Inflammatory macrophage (primary cell): ENCODE results near the gene RBM17.
"Not testable (repeated sequence)": the region's sequence is repeated elsewhere in the genome, so short reads cannot be mapped to it uniquely, and the experiment has no call there.

Source experiments
- DNase-seq, 2 donors: peaks; one replicate each; pipeline ENCODE4 v3.0.0-alpha.2; 2020 to 2022
- total RNA-seq, 18 experiments: gene quantifications; one replicate each; lab custom pipeline; 2026; ENCODE audit warnings: mixed read lengths in 6 of 18, inconsistent platforms in 2 of 18; lab: John Stamatoyannopoulos, UW

RBM17 gene, protein sequence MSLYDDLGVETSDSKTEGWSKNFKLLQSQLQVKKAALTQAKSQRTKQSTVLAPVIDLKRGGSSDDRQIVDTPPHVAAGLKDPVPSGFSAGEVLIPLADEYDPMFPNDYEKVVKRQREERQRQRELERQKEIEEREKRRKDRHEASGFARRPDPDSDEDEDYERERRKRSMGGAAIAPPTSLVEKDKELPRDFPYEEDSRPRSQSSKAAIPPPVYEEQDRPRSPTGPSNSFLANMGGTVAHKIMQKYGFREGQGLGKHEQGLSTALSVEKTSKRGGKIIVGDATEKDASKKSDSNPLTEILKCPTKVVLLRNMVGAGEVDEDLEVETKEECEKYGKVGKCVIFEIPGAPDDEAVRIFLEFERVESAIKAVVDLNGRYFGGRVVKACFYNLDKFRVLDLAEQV
- 18.6 to 99.8 (median 54.4) reads per million in 18 experiments for total RNA-seq

DNA sequence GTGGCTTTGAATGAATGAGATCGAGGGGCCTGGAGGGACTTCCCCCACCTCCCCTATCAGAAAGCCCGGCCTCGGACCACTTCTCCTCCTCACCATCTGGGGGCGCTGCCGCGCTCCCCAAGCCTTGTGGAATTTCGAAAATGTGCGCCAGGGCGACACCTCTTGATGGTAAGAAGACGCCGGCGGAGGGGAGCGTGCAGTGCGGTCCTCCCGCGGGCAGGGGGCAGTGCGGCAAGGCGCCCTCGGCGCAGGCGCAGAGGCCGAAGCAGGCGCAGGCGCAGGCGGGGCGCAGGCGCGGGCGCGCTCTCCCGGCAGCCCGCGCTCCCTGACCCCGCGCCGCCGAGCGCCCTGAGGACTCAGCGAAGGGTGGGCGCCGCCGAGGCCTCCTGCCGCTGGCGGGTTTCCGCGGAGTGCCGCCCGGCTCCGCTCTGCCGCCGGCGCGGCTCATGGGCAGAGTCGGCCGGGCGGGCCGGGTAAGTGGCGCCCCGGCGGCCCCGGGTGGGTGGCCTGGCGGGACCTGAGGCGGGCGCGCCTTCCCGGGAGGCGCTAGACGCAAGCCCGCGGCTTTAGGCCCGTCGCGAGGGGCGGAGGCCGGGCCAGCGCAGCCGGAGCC, at the start of gene RBM17:
Gene RBM17, plus strand, starts transcription at position 314 of the 613 bp plus-strand sequence. CDS start 8,032 bp downstream, outside the sequence.
- peak; percentile 98 for DNase-seq

DNA sequence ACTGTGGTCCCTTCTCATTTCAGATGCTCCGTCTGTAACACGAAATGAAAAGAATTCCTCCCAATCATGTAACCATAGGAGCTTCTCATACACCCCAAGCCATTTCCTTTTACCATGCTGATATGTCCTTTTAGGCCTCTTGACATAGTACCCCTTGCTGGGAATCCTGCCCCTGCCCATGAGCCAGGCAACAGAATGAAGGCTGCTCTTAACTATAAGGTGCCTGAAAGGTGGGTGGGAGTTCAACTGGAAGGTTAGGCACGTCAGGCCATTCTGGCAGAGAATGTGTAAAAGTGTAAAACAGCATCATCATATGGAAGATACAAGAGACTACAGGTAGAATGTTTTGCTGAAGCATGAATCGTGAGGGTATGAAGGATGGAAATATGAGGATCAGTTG, 49.1 kb upstream of the RBM17 start:
- no peak for DNase-seq

DNA sequence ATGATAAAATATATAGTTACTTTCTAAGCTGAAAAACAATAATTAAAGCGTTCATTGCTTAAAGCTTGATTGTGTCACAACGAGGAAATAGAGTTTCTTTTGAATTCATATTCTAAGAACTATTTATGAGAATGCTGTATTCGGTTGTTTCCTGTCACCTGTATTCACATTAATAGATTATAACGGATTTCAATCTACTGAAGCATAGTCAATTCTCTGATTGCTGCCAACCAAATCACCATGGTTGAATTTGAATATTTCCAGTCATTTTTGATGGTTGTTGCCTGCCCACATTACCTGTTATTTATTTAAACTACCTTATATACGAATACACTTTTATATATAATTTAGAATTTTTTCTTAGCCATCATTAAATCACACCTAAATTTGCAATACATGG, 48.6 kb upstream of the RBM17 start:
- DNase-seq, result no peak

DNA sequence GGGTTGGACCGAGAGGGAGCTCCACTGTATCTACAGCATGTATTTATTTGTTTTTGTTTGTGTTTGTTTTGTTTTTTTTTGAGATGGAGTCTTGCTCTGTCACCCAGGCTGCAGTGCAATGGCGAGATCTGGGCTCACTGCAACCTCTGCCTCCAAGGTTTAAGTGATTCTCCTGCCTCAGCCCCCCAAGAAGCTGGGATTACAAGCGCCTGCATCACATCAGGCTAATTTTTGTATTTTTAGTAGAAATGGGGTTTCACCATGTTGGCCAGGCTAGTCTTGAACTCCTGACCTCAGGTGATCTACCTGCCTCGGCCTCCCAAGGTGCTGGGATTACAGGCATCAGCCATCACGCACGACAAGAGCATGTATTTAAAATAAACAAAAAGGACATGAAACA, 45.5 kb upstream of the RBM17 start:
- not testable (repeated sequence) for DNase-seq

DNA sequence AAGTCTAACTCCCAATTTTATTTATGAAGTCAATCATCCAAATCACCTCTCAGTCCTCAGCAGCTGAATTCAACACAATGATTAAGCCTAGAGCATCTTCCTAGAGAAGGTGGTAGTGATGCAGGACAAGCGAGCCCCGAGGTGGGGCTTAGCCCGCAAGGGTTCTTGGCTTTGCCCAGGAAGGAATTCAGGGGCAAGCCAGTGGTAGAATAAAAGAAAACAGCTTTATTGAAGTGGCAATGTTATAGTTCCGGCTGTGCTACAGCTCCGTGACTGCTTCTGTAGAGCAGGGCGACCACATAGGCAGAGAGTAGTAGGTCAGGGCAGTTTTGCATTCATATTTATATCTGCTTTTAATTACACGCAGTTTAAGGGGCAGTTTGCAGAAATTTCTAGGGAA, 44.8 kb upstream of the RBM17 start:
- DNase-seq, result no peak

DNA sequence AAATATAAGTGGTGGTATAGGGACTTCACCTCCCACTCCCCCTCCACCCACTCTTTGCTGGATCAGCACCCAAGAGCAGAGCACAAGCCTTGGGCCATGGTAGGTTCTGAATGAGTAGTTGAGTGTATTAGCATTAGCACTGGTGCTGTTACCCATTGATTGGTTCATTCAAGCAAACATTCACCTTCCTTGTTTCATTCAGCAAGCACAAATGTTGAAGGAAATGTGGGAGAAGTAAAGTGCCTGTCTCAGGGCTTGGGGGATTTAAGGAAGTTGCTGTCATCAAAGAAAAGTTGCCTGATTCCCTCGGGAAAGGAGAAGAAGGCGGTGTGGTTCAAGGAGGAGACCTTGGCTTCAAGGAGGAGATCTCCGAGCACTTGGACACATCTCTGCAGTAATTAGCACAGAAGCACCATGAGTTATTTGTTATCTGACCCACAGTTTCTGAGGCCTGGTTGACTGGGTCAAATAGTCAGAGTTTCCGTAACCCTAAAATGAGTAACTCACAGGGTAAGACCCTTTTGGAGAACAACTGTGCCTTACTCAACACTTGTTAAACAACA, 44.0 kb upstream of the RBM17 start:
- DNase-seq, result peak in 1 of 2 donors; percentile 37

DNA sequence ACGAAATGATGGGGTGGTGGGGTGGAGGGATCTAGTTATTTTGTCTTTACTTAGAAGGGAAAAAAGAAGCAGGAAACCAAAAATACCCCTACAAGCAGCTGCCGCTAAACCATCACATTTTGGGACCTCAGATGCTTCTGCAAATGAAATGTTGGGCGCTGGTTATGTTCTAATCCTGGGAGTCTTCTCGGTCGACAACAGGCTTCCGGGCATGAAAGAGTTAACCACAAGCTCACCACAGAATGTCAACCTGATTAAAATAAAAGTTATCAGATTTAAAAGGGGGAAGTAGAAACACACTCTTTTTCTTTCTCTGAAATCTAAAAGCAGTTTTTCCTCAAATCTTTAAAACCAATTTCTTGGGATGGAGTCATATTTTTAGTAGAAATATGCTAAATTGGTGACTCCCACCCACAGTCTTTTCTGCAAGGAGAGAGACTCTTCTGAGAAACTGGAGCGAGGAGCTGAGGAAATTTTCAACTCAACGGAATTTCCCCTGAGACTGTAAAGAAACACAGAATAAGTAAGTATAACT, 43.5 kb upstream of the RBM17 start:
- DNase-seq, result no peak

DNA sequence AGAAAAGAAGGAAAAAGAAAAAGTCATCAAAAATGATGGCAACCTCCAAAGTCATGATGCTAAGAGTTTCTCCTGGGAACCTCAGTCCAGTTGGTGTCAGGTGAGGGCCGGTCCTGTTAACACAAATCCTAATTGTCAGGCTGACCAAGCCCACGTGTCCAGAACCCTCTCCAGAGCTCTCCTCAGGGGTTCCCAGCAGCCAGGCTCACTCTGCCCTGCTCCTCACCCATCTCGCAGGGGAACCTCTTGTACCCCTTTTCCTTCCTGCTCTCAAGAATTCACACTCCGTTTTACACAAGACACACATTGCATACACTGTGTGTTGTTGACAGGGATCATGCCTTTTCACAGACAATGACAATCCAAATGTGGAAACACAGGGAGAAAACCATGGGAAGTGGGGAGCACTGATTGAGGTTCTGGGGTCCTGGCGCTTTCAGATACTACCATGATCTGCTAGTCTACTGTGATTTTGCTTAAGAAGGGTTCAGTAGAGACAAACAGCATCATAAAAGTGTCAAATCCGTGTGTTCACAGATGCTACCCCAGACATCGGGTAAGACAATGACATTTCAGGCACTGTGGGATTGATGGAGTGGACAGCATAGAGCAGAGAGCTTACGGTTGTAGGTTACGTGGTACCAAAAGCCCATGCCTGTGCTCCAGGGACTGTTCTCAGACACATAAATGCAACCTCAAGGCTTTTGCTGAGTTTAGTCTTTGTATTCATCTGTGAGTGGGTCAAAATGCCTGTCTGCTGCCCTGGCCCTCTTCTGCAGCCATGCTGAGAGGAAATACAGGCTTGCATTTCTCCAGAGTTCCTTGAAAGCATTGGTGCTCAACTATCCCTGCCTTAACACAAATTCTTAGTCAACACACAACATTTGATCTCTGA, 42.7 kb upstream of the RBM17 start:
- DNase-seq, result no peak

DNA sequence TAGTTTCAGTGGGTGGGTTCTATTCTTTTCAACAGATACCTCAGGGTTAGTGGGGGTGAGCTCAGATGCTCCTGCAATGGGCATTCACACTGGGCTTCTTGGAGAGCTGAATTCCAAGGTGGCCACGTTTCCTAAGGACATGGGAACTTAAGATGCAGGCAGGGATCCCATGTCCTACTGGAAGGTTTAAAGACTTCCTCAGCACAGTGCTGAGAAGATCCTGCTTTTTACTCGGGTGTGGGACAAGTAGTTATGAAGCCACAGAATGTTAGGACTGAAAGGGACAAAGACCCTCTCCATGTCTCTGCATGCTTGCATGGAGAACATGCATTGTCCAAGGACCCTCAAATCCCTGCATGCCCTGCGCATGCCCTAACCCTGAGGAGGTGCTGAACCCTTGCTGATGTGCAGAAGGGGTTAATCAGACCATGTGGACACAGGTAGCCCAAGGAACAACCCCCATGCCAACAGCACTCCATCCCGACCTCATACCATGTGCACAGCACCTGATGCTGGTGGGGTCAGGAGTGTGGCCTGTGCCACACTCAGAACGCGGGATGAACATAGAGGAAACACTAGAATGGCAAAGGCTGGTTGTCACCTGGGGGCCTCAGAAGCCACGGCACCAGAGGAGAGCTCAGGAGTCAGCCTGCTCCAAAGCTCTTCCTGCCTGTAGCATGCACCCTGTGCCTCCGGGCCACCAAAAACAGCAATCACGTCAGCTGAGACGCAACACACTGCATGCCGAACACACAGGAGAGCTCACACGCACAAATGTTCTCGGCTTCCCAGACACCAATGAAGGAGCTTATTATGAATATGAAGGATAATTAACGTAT, 41.8 kb upstream of the RBM17 start:
- DNase-seq, result no peak

DNA sequence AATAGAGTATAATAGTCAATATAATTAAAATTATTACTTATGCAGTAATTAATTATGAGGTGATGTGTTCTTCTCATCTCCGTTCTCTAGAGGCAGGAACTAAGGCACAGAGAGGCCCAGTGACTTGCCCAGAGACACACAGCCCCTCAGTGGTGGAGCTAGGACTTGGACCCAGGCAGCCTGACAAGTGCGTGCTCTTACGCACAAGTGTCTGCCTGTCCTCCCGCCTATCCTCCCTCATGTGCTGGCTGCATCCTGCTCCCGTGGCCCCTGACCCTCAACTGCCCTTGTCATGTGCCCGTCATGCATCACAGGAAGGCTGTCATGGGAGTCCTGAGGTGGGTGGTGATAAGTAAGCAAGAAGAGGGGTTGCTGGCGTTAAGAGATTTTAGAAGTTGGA, 41.0 kb upstream of the RBM17 start:
- DNase-seq, result no peak

DNA sequence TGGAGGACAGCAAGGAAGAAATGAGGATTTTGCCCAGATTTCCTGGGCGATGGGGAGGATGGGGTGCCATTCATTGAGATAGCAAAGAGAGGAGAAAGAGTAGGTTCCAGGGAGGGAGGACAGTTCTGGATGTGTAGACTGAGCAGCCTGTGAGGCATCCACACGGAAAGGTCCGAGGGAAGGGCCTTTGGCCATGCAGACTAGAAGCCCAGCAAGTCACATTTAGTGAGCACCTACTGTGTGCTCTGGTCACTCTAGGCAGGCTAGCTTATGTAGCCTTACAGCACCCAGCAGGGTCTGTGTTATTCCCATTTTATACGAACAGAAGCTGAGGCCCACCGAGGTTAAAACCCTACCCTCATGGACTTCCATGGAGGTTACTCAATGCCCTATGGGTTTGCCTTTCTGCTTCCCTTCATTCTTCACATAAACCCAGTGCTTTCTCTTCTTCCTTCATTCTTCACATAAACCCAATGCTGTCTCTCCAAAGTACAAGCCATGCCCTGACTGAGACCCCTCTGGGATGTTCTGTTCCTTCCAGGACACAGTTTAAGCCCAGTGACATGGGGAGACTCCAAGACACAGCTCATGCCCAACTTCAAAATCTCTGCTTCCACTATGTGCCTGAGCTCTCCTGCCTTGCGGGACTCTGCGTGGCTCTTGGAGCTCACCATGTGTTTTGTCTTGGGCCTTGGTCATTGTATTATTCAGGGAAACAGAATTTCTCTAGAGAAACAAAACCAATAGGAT, 40.4 kb upstream of the RBM17 start:
- no peak for DNase-seq

DNA sequence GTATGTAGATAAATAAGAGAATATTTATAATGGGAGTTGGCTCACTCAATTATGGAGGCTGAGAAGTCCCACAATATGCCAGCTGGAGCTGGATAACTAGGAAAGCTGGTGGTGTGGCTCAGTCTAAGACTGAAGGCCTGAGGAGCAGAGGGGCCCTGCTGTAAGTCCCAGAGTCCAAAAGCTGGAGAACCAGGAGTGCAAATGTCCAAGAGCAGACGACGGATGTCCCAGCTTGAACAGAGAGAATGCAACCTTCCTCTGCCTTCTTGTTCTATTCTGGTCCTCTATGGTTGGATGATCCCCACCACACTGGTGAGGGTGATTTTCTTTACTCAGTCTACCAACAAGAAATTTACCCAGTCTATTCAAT, 39.8 kb upstream of the RBM17 start:
- no peak for DNase-seq

DNA sequence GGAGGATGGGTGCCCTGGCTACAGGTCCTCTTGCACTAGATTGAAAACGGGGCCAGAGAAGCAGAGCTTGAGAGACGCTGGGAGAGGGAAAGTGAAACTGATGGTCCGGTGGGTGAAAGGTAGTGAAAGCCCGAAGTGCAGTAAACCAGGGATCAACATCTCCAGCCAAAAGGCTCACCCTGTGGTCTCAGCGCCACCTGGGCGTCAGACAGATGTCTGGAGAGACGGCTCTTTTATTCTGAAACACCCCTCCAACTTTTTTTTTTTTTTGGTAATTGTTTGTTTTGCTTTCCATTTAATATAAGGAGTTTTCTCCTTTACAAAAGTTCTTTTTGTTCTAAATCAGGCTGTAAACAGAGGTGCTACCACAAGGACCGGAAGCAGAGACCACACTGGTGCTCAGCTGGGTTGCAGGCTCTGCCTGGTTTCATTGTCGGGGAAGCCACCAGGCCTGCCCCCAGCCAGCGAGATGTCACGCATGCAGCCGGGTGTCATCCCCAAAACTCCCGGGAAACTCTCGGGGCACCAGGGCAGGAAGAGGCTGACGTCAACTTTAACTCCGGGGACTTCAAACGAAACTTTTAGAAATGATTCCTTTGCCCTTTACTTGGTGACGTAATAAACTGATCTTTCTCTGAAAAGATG, 37.9 kb upstream of the RBM17 start:
- peak in 1 of 2 donors; percentile 42 for DNase-seq

DNA sequence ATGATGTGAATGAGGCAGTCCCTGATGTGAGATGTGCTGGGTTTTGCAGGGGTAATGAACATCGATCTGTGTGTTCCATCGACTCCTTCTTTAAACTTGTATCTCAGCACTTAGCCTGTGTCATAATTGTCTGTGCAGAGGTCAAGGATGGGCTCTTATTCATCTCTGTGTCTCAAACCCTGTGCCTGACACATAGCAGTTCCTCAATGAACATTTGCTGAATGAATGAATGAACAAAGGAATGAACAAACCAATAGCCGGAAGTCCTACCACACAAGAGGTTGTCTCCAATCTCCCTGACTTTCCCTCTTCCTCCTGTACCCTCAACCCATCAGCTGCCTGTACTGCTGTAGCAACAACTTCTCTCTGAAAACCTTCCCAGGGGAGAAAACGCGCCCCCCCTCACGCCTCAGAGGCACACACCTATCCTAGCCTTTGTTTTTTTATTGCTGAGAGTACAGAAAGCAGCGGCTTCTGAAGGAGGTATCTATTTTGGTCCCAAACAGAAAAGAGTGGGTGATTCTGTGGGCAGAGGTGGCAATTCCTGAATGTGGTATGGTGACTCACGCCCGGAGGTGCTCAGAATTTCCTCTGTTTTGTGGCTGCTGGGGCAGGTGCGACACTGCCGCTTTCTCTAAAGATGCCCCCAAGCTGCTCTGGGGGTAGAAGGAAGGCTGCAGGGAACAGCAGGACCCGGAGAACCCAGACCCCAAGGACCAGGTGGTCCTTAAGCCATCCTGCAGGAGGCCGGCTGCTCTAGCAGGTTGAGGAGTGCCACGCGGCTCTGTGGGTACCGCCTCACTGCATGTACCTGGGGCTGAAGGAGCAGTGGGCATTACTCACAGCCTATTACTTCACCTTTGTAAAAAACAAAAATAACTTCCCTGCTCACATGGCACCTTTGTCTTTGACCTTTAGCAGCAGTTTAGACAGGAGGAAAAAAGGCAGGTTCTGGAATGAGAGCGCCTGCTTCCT, 36.3 kb upstream of the RBM17 start:
- DNase-seq, result peak; percentile 34 to 42

DNA sequence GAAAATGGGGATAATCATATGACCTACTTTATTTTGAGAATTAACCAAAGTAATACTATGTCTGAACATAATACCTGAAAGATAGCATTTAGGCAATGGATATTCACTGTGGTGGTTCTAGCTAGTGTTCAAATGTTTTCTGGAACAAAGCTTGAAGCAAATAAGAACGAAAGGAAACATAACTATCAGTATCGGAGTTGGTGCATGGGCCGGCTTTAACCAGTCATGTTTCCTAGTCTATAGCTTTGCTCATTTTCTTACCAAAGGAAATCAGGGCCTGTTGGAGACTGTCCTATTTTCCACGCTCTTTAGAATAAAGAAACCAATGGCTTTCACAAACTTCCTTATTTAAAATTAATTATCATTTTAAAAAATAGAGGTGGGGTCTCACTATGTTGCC, 35.5 kb upstream of the RBM17 start:
- no peak for DNase-seq

DNA sequence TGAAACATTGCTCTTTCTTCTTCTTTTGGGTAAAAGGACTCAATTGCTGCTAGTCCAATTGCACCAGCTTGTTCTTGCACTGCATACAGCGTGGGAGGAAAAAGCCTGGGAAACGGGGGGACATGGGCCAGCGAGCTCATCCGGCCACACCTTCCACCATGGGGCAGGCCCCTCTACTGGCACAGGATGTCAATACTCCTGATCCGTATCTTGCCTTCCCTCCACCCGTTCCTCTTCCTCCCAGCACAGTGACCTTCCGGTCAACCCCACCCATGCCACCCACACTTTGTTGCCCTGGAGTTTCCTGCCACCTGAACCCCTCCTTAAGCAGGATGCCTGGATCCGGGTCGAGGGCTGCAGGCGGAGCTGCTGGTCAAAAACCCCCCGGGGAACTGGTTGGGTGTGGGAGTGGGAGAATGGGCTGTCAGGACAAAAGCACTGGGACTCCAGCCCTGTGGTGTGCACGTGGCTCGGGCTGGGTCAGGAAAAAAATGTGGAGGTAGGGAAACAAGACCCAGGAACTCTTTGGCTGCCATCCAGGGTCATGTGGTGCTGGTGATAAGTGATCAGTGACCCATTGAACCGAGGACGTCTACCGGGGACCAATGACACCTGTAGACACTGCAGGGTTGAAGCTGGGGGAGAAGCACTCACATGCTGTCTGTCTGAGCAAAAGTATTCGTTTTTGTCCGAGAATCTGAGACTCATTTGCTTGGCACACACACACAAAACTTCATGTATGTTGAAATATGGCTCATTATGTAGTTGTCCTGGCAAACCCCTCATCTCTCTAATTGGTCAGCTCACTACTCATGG, 34.8 kb upstream of the RBM17 start:
- DNase-seq, result peak; percentile 54 to 69

DNA sequence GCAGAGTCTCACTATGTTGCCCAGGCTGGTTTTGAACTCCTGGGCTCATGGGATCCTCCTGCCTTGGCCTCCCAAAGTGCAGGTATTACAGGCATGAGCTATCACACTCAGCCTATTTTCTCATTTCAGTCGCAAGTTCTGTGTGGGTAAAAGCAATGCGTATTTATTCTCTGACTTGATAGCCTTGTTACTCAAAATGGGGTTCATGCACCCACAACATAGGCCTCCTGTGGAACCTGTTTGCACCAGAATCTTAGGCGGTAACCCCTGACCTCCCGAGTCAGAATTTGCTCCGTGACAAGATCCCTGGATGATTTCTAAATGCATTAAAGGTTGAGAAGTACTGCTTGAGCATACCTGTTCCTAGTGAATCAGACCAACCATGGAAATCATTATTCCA, 34.0 kb upstream of the RBM17 start:
- DNase-seq, result no peak

DNA sequence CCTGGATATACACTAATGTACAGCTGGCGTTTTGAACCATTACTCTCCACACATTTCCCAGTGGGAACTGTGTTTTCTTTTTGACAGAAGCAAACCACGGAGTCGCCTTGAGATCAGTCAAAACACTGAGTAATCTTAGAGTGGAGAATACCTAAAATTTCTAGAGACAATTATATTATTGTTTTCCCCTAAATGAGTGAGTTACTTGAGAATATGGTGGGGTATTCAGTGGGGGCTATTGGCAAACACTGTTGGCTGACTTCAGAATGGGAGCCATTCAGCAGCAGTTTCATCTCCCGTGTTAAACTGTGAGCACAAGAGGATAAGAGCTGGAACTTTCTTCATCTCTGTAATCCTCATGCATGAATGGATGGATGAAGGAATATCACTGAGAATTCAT, 32.9 kb upstream of the RBM17 start:
- no peak for DNase-seq
